PC-9 (cell line): ENCODE results near the gene RBMS3.

Source experiments
- CTCF ChIP-seq: fragments of 200-600 bp; sonication (generic); conservative IDR thresholded peaks from 2 replicates; pipeline ENCODE4 v1.6.1; 2017; ENCODE audit warnings: mixed run types, antibody characterized with exemption, mild to moderate bottlenecking, moderate library complexity
- EZH2 ChIP-seq: fragments of 200-600 bp; sonication (generic); IDR thresholded peaks from 2 replicates; pipeline ENCODE4 v1.8.0; 2017; ENCODE audit warnings: antibody characterized with exemption, low read depth

- TF ChIP-seq CTCF (no peak), EZH2 (no peak)
Observed at GRCh38 chr3:29757054-29757777, 476.3 kb downstream of the RBMS3 start.
